BLaER1 treated with 17β-estradiol and CSF1 and Interleukin-3, amounts not matched to agents 10 nM and 100 nM (cell line): Measurements from ENCODE around the gene FAM241A.

Experiments used
- H3K27ac ChIP-seq, 11 experiments: shearing (Covaris generic); formaldehyde crosslinking; 2 replicates each; pipeline ENCODE4 v1.8.1; 2022
- H3K27me3 ChIP-seq, 11 experiments: shearing (Covaris generic); formaldehyde crosslinking; 2 replicates each; pipeline ENCODE4 v1.8.1; 2022
- H3K36me3 ChIP-seq, 11 experiments: shearing (Covaris generic); formaldehyde crosslinking; 2 replicates each; pipeline ENCODE4 v1.8.1; 2022
- H3K4me1 ChIP-seq, 10 experiments: shearing (Covaris generic); formaldehyde crosslinking; 2 replicates each; pipeline ENCODE4 v1.8.1; 2022
- H3K4me2 ChIP-seq, 11 experiments: shearing (Covaris generic); formaldehyde crosslinking; 2 replicates each; pipeline ENCODE4 v1.8.1; 2022
- H3K4me3 ChIP-seq, 10 experiments: shearing (Covaris generic); formaldehyde crosslinking; 2 replicates each; pipeline ENCODE4 v1.8.1; 2022
- H3K9ac ChIP-seq, 11 experiments: shearing (Covaris generic); formaldehyde crosslinking; 2 replicates each; pipeline ENCODE4 v1.8.1; 2022
- H3K9me3 ChIP-seq, 11 experiments: shearing (Covaris generic); formaldehyde crosslinking; replicated peaks in 1 of 11; 2 replicates each; pipeline ENCODE4 v1.8.1; 2022
- H4K20me1 ChIP-seq, 11 experiments: shearing (Covaris generic); formaldehyde crosslinking; 2 replicates each; pipeline ENCODE4 v1.8.1; 2022
- Cebpa-rat ChIP-seq, 11 experiments: shearing (Covaris generic); IDR thresholded peaks; 2 replicates each; pipeline ENCODE4 v1.8.1; 2022

Gene FAM241A

GRCh38 chr4:112112590-112113170 lies 32.6 kb upstream of the FAM241A start:
- H3K27me3 ChIP-seq: no peaks in the 10 kb centered on the region
- H4K20me1 ChIP-seq: no peaks in the 10 kb centered on the region
- peaks cover 13 to 39% (median 32%) of the 10 kb centered on the region in 10 experiments for H3K4me1 ChIP-seq
- H3K4me2 ChIP-seq: peak overlapping the region in 6 of 11 experiments; percentile 2 to 44 (median 16); a peak in 6 of 22 replicates
- TF ChIP-seq Cebpa-rat (IDR thresholded peaks at IDR 0.05): no peak
- peaks cover 0 to 18% (median 11%) of the 10 kb centered on the region in 11 experiments; a peak in 12 of 22 replicates for H3K9me3 ChIP-seq
- no peak overlapping the region for H3K9ac ChIP-seq
- H3K36me3 ChIP-seq: no peaks in the 10 kb centered on the region
- H3K4me3 ChIP-seq: no peak overlapping the region
- 0 out of 22 replicates have a peak overlapping the region, but pooled peaks of 1 of the 11 experiments have one; percentile 28 for H3K27ac ChIP-seq

GRCh38 chr4:112113864-112114263 lies 31.4 kb upstream of the FAM241A start:
- no peaks in the 10 kb centered on the region for H3K36me3 ChIP-seq
- H3K4me3 ChIP-seq: no peak overlapping the region
- no peaks in the 10 kb centered on the region for H4K20me1 ChIP-seq
- no peak overlapping the region for H3K4me2 ChIP-seq
- no peak for TF ChIP-seq Cebpa-rat (IDR thresholded peaks at IDR 0.05)
- peaks cover 13 to 36% (median 31%) of the 10 kb centered on the region in 10 experiments for H3K4me1 ChIP-seq
- peaks cover 0 to 18% (median 11%) of the 10 kb centered on the region in 11 experiments; a peak in 12 of 22 replicates for H3K9me3 ChIP-seq
- no peak overlapping the region for H3K27ac ChIP-seq
- no peak overlapping the region for H3K9ac ChIP-seq
- no peaks in the 10 kb centered on the region for H3K27me3 ChIP-seq

GRCh38 chr4:112114452-112114851 lies 30.8 kb upstream of the FAM241A start:
- H3K4me1 ChIP-seq: peaks cover 10 to 30% (median 27%) of the 10 kb centered on the region in 10 experiments
- no peaks in the 10 kb centered on the region for H3K27me3 ChIP-seq
- peaks cover 2 to 20% (median 12%) of the 10 kb centered on the region in 11 experiments; a peak in 20 of 22 replicates for H3K9me3 ChIP-seq
- no peak overlapping the region for H3K9ac ChIP-seq
- no peaks in the 10 kb centered on the region for H4K20me1 ChIP-seq
- TF ChIP-seq Cebpa-rat (IDR thresholded peaks at IDR 0.05): no peak
- H3K36me3 ChIP-seq: no peaks in the 10 kb centered on the region
- H3K4me3 ChIP-seq: no peak overlapping the region
- H3K4me2 ChIP-seq: no peak overlapping the region
- no peak overlapping the region for H3K27ac ChIP-seq

- no peak for TF ChIP-seq Cebpa-rat (IDR thresholded peaks at IDR 0.05)
- Histone ChIP-seq H3K4me3 (no peak overlapping the region), H3K4me2 (peak overlapping the region in 1 of 11 experiments; percentile 32; a peak in 2 of 22 replicates), H3K36me3 (no peaks in the 10 kb centered on the region), H3K9me3 (peaks cover 14 to 25% (median 18%) of the 10 kb centered on the region in 11 experiments), H3K4me1 (peaks cover 0 to 22% (median 6%) of the 10 kb centered on the region in 10 experiments; a peak in 14 of 20 replicates), H4K20me1 (no peaks in the 10 kb centered on the region), H3K27ac (no peak overlapping the region), H3K27me3 (no peaks in the 10 kb centered on the region), H3K9ac (no peak overlapping the region)
These were observed 26.4 kb upstream of the FAM241A start for GRCh38 chr4:112118742-112119352.

- Histone ChIP-seq H3K27ac (no peak overlapping the region), H3K4me3 (no peak overlapping the region), H3K9ac (no peak overlapping the region), H4K20me1 (no peaks in the 10 kb centered on the region), H3K9me3 (peaks cover 14 to 25% (median 18%) of the 10 kb centered on the region in 11 experiments), H3K4me2 (peak overlapping the region in 3 of 11 experiments; percentile 12 to 32 (median 22); a peak in 3 of 22 replicates), H3K36me3 (no peaks in the 10 kb centered on the region), H3K4me1 (peaks cover 0 to 27% (median 10%) of the 10 kb centered on the region in 10 experiments; a peak in 12 of 20 replicates), H3K27me3 (no peaks in the 10 kb centered on the region)
- TF ChIP-seq Cebpa-rat (IDR thresholded peaks at IDR 0.05): no peak
These were observed 25.9 kb upstream of the FAM241A start for GRCh38 chr4:112119353-112119783.

- no peaks in the 10 kb centered on the region for H3K36me3 ChIP-seq
- H4K20me1 ChIP-seq: no peaks in the 10 kb centered on the region
- H3K4me1 ChIP-seq: peaks cover 0 to 29% (median 10%) of the 10 kb centered on the region in 10 experiments; a peak in 12 of 20 replicates
- H3K27me3 ChIP-seq: no peaks in the 10 kb centered on the region
- peaks cover 14 to 25% (median 18%) of the 10 kb centered on the region in 11 experiments for H3K9me3 ChIP-seq
- H3K4me2 ChIP-seq: peak overlapping the region in 4 of 11 experiments; percentile 4 to 32 (median 15); a peak in 5 of 22 replicates
- H3K4me3 ChIP-seq: no peak overlapping the region
- no peak for TF ChIP-seq Cebpa-rat (IDR thresholded peaks at IDR 0.05)
- no peak overlapping the region for H3K27ac ChIP-seq
- H3K9ac ChIP-seq: no peak overlapping the region
These were observed 25.2 kb upstream of the FAM241A start for GRCh38 chr4:112120021-112120420.

- H3K27ac ChIP-seq: no peak overlapping the region
- H3K36me3 ChIP-seq: no peaks in the 10 kb centered on the region
- H3K4me2 ChIP-seq: peak overlapping the region in 2 of 11 experiments; percentile 79 to 80; a peak in 4 of 22 replicates
- H3K9me3 ChIP-seq: peaks cover 3 to 13% (median 7%) of the 10 kb centered on the region in 11 experiments; a peak in 17 of 22 replicates
- no peak for TF ChIP-seq Cebpa-rat (IDR thresholded peaks at IDR 0.05)
- H3K9ac ChIP-seq: no peak overlapping the region
- H3K27me3 ChIP-seq: no peaks in the 10 kb centered on the region
- H3K4me1 ChIP-seq: peaks cover 22 to 67% (median 44%) of the 10 kb centered on the region in 10 experiments
- H3K4me3 ChIP-seq: no peak overlapping the region
- no peaks in the 10 kb centered on the region for H4K20me1 ChIP-seq
These were observed 19.8 kb upstream of the FAM241A start for GRCh38 chr4:112125416-112125815.

- H3K27me3 ChIP-seq: no peaks in the 10 kb centered on the region
- peak overlapping the region in 7 of 11 experiments; percentile 18 to 65 (median 39); a peak in 11 of 22 replicates for H3K27ac ChIP-seq
- no peaks in the 10 kb centered on the region for H3K36me3 ChIP-seq
- no peak for TF ChIP-seq Cebpa-rat (IDR thresholded peaks at IDR 0.05)
- no peaks in the 10 kb centered on the region for H4K20me1 ChIP-seq
- H3K9ac ChIP-seq: peak overlapping the region in 7 of 11 experiments; percentile 3 to 58 (median 48); a peak in 9 of 22 replicates
- peaks cover 22 to 73% (median 47%) of the 10 kb centered on the region in 10 experiments for H3K4me1 ChIP-seq
- H3K9me3 ChIP-seq: 0 out of 22 replicates have a peak, but pooled peaks cover 0 to 6% (median 0%) of the 10 kb centered on the region in 11 experiments
- H3K4me2 ChIP-seq: peak overlapping the region; percentile 28 to 80 (median 60); a peak in 20 of 22 replicates
- H3K4me3 ChIP-seq: peak overlapping the region in 2 of 10 experiments; percentile 16 to 37; a peak in 2 of 20 replicates
These were observed 18.1 kb upstream of the FAM241A start for GRCh38 chr4:112127048-112127637.
